Thymus (tissue), 11 donors: Measurements from ENCODE around the gene COL24A1. TPM values are rescaled to one million over a fixed set of nuclear protein-coding genes. Genes with fewer than 3 reads are reported as not detected.

ENCODE experiments used
- DNase-seq, 9 donors: peaks; one replicate each; pipeline ENCODE4 v3.0.0-alpha.2; 2013; ENCODE audit warnings: low spot score in 9 of 9, low read depth in 6 of 9, missing footprints in 1 of 9
- H3K27ac ChIP-seq, 2 donors: one replicate each; pipeline ENCODE4 v1.5.1; 2013; ENCODE audit warnings: control low read depth in 1 of 2, low read depth in 1 of 2, low read length in 1 of 2, mild to moderate bottlenecking in 1 of 2, moderate library complexity in 1 of 2
- H3K27me3 ChIP-seq, 2 donors: one replicate each; pipeline ENCODE4 v1.5.1; 2013; ENCODE audit warnings: low read length in 1 of 2; ENCODE audit not compliant: control insufficient read depth in 2 of 2, insufficient read depth in 1 of 2
- H3K36me3 ChIP-seq, 2 donors: one replicate each; pipeline ENCODE4 v1.5.1; 2013; ENCODE audit warnings: low read length in 1 of 2, mild to moderate bottlenecking in 1 of 2, moderate library complexity in 1 of 2; ENCODE audit not compliant: control insufficient read depth in 2 of 2, insufficient read depth in 2 of 2
- H3K4me1 ChIP-seq, 2 donors: one replicate each; pipeline ENCODE4 v1.5.1; 2013; ENCODE audit warnings: low read length in 2 of 2; ENCODE audit not compliant: control insufficient read depth in 2 of 2, insufficient read depth in 2 of 2
- H3K4me3 ChIP-seq, 2 donors: one replicate each; pipeline ENCODE4 v1.5.1; 2013; ENCODE audit warnings: low read length in 2 of 2, control low read depth in 1 of 2, mild to moderate bottlenecking in 1 of 2
- H3K9me3 ChIP-seq, 2 donors: one replicate each; pipeline ENCODE4 v1.5.1; 2013; ENCODE audit warnings: low read length in 1 of 2, mild to moderate bottlenecking in 1 of 2; ENCODE audit not compliant: control insufficient read depth in 2 of 2, insufficient read depth in 1 of 2
- WGBS: extraction: QIAGEN DNeasy Blood & Tissue Kit; methylation state at CpG from one replicate; pipeline ENCODE4 v1.1.7; 2013; 5-methylcytosine and 5-hydroxymethylcytosine counted together
- polyA plus RNA-seq: library from polyadenylated mRNA; stranded (reverse); fragments of 200-250 nt; gene quantifications from one replicate; pipeline ENCODE4 v1.2.3, GENCODE V29; 2013
- total RNA-seq: library from RNA; stranded (reverse); fragments of 120-200 nt; gene quantifications from one replicate; pipeline ENCODE4 v1.2.4, GENCODE V29; 2013
- donor health status: healthy.

COL24A1 gene
- total and polyA plus RNA-seq, 2 donors = 0.33 to 1.3 TPM

- peak in 2 of 9 donors; percentile 0 to 8 for DNase-seq
- H3K9me3 ChIP-seq = no peaks in the 10 kb centered on the region
- H3K27me3 ChIP-seq = no peaks in the 10 kb centered on the region
- peak overlapping the region; percentile 76 to 82 for H3K4me3 ChIP-seq
- H3K4me1 ChIP-seq = no peaks in the 10 kb centered on the region
- peak overlapping the region in 1 of 2 donors; percentile 68 for H3K27ac ChIP-seq
- peaks cover 0 to 7% of the 10 kb centered on the region in 2 donors for H3K36me3 ChIP-seq
- 14% methylated on average over 13 of the region's 13 CpGs for whole genome bisulfite sequencing
These were observed 449.1 kb downstream of the COL24A1 start for GRCh38 chr1:85707267-85707989.

GRCh38 chr1:85705940-85706339 is 450.6 kb downstream of the COL24A1 start:
- Histone ChIP-seq H3K36me3 (peaks cover 0 to 18% of the 10 kb centered on the region in 2 donors), H3K9me3 (no peaks in the 10 kb centered on the region), H3K4me3 (no peak overlapping the region), H3K27ac (no peak overlapping the region), H3K27me3 (no peaks in the 10 kb centered on the region), H3K4me1 (no peaks in the 10 kb centered on the region)
- no peak for DNase-seq
- WGBS = 90% methylated on average over 3 of the region's 3 CpGs

GRCh38 chr1:85700422-85700821 is 456.1 kb downstream of the COL24A1 start:
- Histone ChIP-seq H3K4me3 (no peak overlapping the region), H3K4me1 (no peaks in the 10 kb centered on the region), H3K27ac (no peak overlapping the region), H3K36me3 (peaks cover 0 to 18% of the 10 kb centered on the region in 2 donors), H3K27me3 (no peaks in the 10 kb centered on the region), H3K9me3 (no peaks in the 10 kb centered on the region)
- no peak for DNase-seq
- 97% methylated on average over 4 of the region's 4 CpGs for WGBS

GRCh38 chr1:85697895-85698294 is 458.7 kb downstream of the COL24A1 start:
- peaks cover 0 to 16% of the 10 kb centered on the region in 2 donors for H3K36me3 ChIP-seq
- H3K9me3 ChIP-seq = no peaks in the 10 kb centered on the region

GRCh38 chr1:85692730-85693314 is 463.8 kb downstream of the COL24A1 start:
- Histone ChIP-seq H3K36me3 (no peaks in the 10 kb centered on the region), H3K4me3 (no peak overlapping the region), H3K27ac (no peak overlapping the region), H3K4me1 (no peaks in the 10 kb centered on the region), H3K9me3 (no peaks in the 10 kb centered on the region), H3K27me3 (no peaks in the 10 kb centered on the region)
- 99% methylated on average over 1 of the region's 1 CpG for WGBS
- no peak for DNase-seq

More at GRCh38 chr1:85697895-85698294, 458.7 kb downstream of the COL24A1 start:
- Histone ChIP-seq H3K27ac (no peak overlapping the region), H3K4me3 (no peak overlapping the region), H3K4me1 (no peaks in the 10 kb centered on the region), H3K27me3 (no peaks in the 10 kb centered on the region)
- no peak for DNase-seq

GRCh38 chr1:85689775-85690404 is 466.7 kb downstream of the COL24A1 start:
- H3K27me3 ChIP-seq = no peaks in the 10 kb centered on the region
- H3K9me3 ChIP-seq = no peaks in the 10 kb centered on the region
- WGBS = 99% methylated on average over 4 of the region's 4 CpGs
- no peak for DNase-seq
- no peaks in the 10 kb centered on the region for H3K4me1 ChIP-seq
- H3K4me3 ChIP-seq = no peak overlapping the region
- no peak overlapping the region for H3K27ac ChIP-seq
- H3K36me3 ChIP-seq = peaks cover 2 to 3% of the 10 kb centered on the region in 2 donors

GRCh38 chr1:85683292-85684025 is 473.1 kb downstream of the COL24A1 start:
- 96% methylated on average over 9 of the region's 9 CpGs for WGBS
- no peak overlapping the region for H3K27ac ChIP-seq
- peaks cover 2 to 6% of the 10 kb centered on the region in 2 donors for H3K36me3 ChIP-seq
- no peak for DNase-seq
- no peaks in the 10 kb centered on the region for H3K27me3 ChIP-seq
- H3K4me1 ChIP-seq = no peaks in the 10 kb centered on the region
- H3K4me3 ChIP-seq = no peak overlapping the region
- H3K9me3 ChIP-seq = no peaks in the 10 kb centered on the region

- 96% methylated on average over 2 of the region's 2 CpGs for WGBS
- Histone ChIP-seq H3K4me3 (no peak overlapping the region), H3K27ac (no peak overlapping the region), H3K36me3 (peaks cover 7 to 11% of the 10 kb centered on the region in 2 donors), H3K4me1 (no peaks in the 10 kb centered on the region), H3K9me3 (no peaks in the 10 kb centered on the region), H3K27me3 (no peaks in the 10 kb centered on the region)
- DNase-seq = no peak
These were observed 475.5 kb downstream of the COL24A1 start for GRCh38 chr1:85681087-85681486.
